ENCODE measurements around the gene GFY.

The GFY gene

GRCh38 chr19:49425178-49425577 lies at the start of gene GFY:
GFY (plus strand) TSS chr19:49425388; CDS start chr19:49426431, 1,043 bp downstream.
- no peak for DNase-seq (ENCODE audit: low spot score)

GRCh38 chr19:49378512-49378911 lies 46.7 kb upstream of the GFY start:
- no peak for DNase-seq (ENCODE audit: low spot score)

- no peak for DNase-seq (ENCODE audit: low spot score)
Measured at GRCh38 chr19:49380391-49380790, 44.8 kb upstream of the GFY start.

- DNase-seq (ENCODE audit: low spot score): no peak
Measured at GRCh38 chr19:49382639-49383038, 42.5 kb upstream of the GFY start.

- no peak for DNase-seq (ENCODE audit: low spot score)
Measured at GRCh38 chr19:49383599-49383998, 41.6 kb upstream of the GFY start.

GRCh38 chr19:49387936-49388372 lies 37.2 kb upstream of the GFY start, which contains the start of gene KASH5:
KASH5 (plus strand) TSS chr19:49388249; CDS start chr19:49390884, 2,635 bp downstream.
- DNase-seq (ENCODE audit: low spot score): peak; percentile 88

- DNase-seq (ENCODE audit: low spot score): no peak
Measured at GRCh38 chr19:49389406-49389805, 35.8 kb upstream of the GFY start.

- DNase-seq (ENCODE audit: low spot score): no peak
Measured at GRCh38 chr19:49390131-49390928, 34.9 kb upstream of the GFY start.

GRCh38 chr19:49390929-49391359 lies 34.2 kb upstream of the GFY start:
- DNase-seq (ENCODE audit: low spot score): no peak

GRCh38 chr19:49391581-49392399 lies 33.4 kb upstream of the GFY start:
- peak; percentile 87 for DNase-seq (ENCODE audit: low spot score)

- no peak for DNase-seq (ENCODE audit: low spot score)
Measured at GRCh38 chr19:49393881-49394280, 31.3 kb upstream of the GFY start.

- no peak for DNase-seq (ENCODE audit: low spot score)
Measured at GRCh38 chr19:49395581-49396407, 29.4 kb upstream of the GFY start.

GRCh38 chr19:49396738-49397505 lies 28.3 kb upstream of the GFY start:
- no peak for DNase-seq (ENCODE audit: low spot score)

- no peak for DNase-seq (ENCODE audit: low spot score)
Measured at GRCh38 chr19:49398001-49398615, 27.1 kb upstream of the GFY start.

GRCh38 chr19:49398931-49399330 lies 26.3 kb upstream of the GFY start:
- DNase-seq (ENCODE audit: low spot score): no peak

- no peak for DNase-seq (ENCODE audit: low spot score)
Measured at GRCh38 chr19:49400029-49400428, 25.2 kb upstream of the GFY start.

- no peak for DNase-seq (ENCODE audit: low spot score)
Measured at GRCh38 chr19:49403404-49404187, 21.6 kb upstream of the GFY start.

GRCh38 chr19:49407079-49407478 lies 18.1 kb upstream of the GFY start:
- no peak for DNase-seq (ENCODE audit: low spot score)

- no peak for DNase-seq (ENCODE audit: low spot score)
Measured at GRCh38 chr19:49407482-49408015, 17.6 kb upstream of the GFY start.

All from CD4-positive, alpha-beta T cell treated with Interleukin-15 for 4 hours (primary cell).